ENCODE data around the gene SIAH1. TPM values are rescaled to one million over a fixed set of nuclear protein-coding genes. Genes with fewer than 3 reads are reported as not detected.

The SIAH1 gene
- total and polyA plus RNA-seq, 10 of the 15 experiments (the other 5 are each of a cell fraction or from before 2014, with no cell fraction given): 5.1 to 21.1 (median 13.9) TPM

DNA sequence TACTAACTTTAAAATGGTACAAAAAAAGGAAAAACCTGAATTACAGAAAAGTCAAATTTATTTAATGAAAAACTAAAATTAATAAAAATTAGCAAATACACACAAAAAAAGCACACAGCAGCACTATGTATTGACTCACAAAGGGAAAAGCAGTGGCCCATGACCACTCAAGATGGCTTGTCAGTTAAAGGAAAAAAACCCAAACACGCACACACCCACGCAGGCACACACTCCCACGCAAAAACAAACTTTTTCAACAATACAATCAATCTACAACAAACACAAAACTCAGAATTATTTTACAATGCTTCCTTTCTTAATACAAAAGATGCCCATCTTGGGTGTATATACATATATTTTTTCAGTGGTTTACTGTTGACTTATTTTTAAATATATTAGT is 24.2 kb downstream of the SIAH1 start:
- in situ Hi-C loops (cut with MboI) (no loop called here), intact Hi-C loops (cut with micrococcal nuclease; ENCODE audit: unreplicated experiment) (no loop called here)
- Histone ChIP-seq H3K9ac (ENCODE audit: control insufficient read depth, insufficient read depth, low read length) (no peak overlapping the region), H3K4me1 (ENCODE audit: control insufficient read depth, insufficient read depth, low read length) (peaks cover 8% of the 10 kb centered on the region; the same call in 1 of the 2 replicates), H3K27me3 (replicated peaks in 1 of 2; ENCODE audit: control insufficient read depth in 2 of 2, insufficient read depth in 2 of 2, low read length in 1 of 2) (no peaks in the 10 kb centered on the region), H3K27ac (ENCODE audit: control insufficient read depth, insufficient read depth) (peak overlapping the region; percentile 33), H3K36me3 (ENCODE audit: control insufficient read depth in 2 of 2, insufficient read depth in 2 of 2, low read length in 1 of 2) (peaks cover 3 to 10% of the 10 kb centered on the region in 2 experiments; a peak in 3 of 4 replicates), H3K79me2 (ENCODE audit: control insufficient read depth, insufficient read depth, low read length) (peaks cover 71% of the 10 kb centered on the region), H2AFZ (ENCODE audit: control insufficient read depth, low read depth, low read length) (no peak overlapping the region), H3K9me3 (replicated peaks; ENCODE audit: control insufficient read depth, insufficient read depth, low read length) (no peaks in the 10 kb centered on the region), H3K4me2 (ENCODE audit: control insufficient read depth, insufficient read depth) (no peak overlapping the region), H3K4me3 (no peak overlapping the region), H4K20me1 (ENCODE audit: control insufficient read depth, insufficient read depth) (no peaks in the 10 kb centered on the region)
- RAD21 ChIA-PET (ENCODE audit: unreplicated experiment): interaction anchor here (0.9 to 2.3 kb wide), 7 partner anchors 26 to 262 kb away, joined by 3 to 12 read pairs (median 4); no protein-coding TSS in a partner anchor
- ATAC-seq: peak; percentile 25; the same call in 2 of the 3 replicates
- DNase-seq (ENCODE audit: low read depth, low spot score): no peak
- SMC1A ChIA-PET (ENCODE audit: uncharacterized antibody, unreplicated experiment): interaction anchor here (0.7 to 2.7 kb wide), 19 partner anchors 9 to 269 kb away, joined by 3 to 10 read pairs (median 5); no protein-coding TSS in a partner anchor
- BruUV-seq (replicated peaks): no TSS peak
- POLR2A ChIA-PET: interaction anchor here (0.6 to 1.7 kb wide), 4 partner anchors 23 to 247 kb away, joined by 3 to 5 read pairs (median 4); no protein-coding TSS in a partner anchor
- 0% methylated on average over 3 of the region's 3 CpGs for WGBS (ENCODE audit: insufficient coverage, insufficient replicate concordance, low lambda C conversion rate, missing lambda C conversion rate)
- peak; percentile 68 for FAIRE-seq
- CTCF ChIA-PET: interaction anchor here (0.7 to 3.1 kb wide), 9 partner anchors 8 to 270 kb away, joined by 3 to 17 read pairs (median 4); no protein-coding TSS in a partner anchor
- TF ChIP-seq NFYB (IDR thresholded peaks at IDR 0.05; ENCODE audit: insufficient read depth, low read depth, low read length) (no peak), NFIC (IDR thresholded peaks at IDR 0.05; ENCODE audit: low read depth, low read length) (peak; percentile 69), MTA2 (IDR thresholded peaks at IDR 0.05; ENCODE audit: low read depth) (peak; percentile 66), ATF7 (IDR thresholded peaks at IDR 0.05; ENCODE audit: low read depth) (peak; percentile 85), TCF3 (IDR thresholded peaks at IDR 0.05; ENCODE audit: borderline replicate concordance, insufficient read depth, low read depth, low read length) (peak; percentile 34; the same call in 1 of the 2 replicates), YY1 (IDR thresholded peaks at IDR 0.05; ENCODE audit: low read depth, low read length) (peak; percentile 74), MTA3 (IDR thresholded peaks at IDR 0.05; ENCODE audit: borderline replicate concordance, low read length) (peak; percentile 50; the same call in 1 of the 2 replicates), NR2C2 (IDR thresholded peaks at IDR 0.05; ENCODE audit: borderline replicate concordance, control insufficient read depth, insufficient read length, low read depth) (no peak), JUNB (IDR thresholded peaks at IDR 0.05) (peak; percentile 58; the same call in 1 of the 2 replicates), BHLHE40 (IDR thresholded peaks at IDR 0.05; ENCODE audit: borderline replicate concordance in 1 of 2, low read depth in 2 of 2, low read length in 1 of 2) (no peak), DPF2 (IDR thresholded peaks at IDR 0.05) (0 out of 2 replicates have a peak, but pooled peaks have one; percentile 60), EGR1 (IDR thresholded peaks at IDR 0.05; ENCODE audit: borderline replicate concordance in 1 of 2, low read depth in 2 of 2, low read length in 2 of 2) (peak in 1 of 2 experiments; percentile 98; a peak in 2 of 3 replicates), RUNX3 (IDR thresholded peaks at IDR 0.05; ENCODE audit: low read length) (peak; percentile 66), CREM (IDR thresholded peaks at IDR 0.05; ENCODE audit: low read depth) (peak; percentile 59; the same call in 1 of the 2 replicates), PML (IDR thresholded peaks at IDR 0.05; ENCODE audit: low read length) (0 out of 2 replicates have a peak, but pooled peaks have one; percentile 48), EP300 (IDR thresholded peaks at IDR 0.05; ENCODE audit: borderline replicate concordance in 1 of 2, control insufficient read depth in 1 of 2, low read depth in 2 of 2, low read length in 2 of 2) (peak; percentile 61 to 69; a peak in 2 of 4 replicates), ZNF384 (IDR thresholded peaks at IDR 0.05; ENCODE audit: borderline replicate concordance, low read depth, low read length) (peak; percentile 65), IRF4 (IDR thresholded peaks at IDR 0.05; ENCODE audit: low read depth, low read length) (peak; percentile 61), PAX5 (IDR thresholded peaks at IDR 0.05; ENCODE audit: borderline replicate concordance, low read depth, low read length) (peak; percentile 95)
- TF ChIP-seq, protein P1, sequence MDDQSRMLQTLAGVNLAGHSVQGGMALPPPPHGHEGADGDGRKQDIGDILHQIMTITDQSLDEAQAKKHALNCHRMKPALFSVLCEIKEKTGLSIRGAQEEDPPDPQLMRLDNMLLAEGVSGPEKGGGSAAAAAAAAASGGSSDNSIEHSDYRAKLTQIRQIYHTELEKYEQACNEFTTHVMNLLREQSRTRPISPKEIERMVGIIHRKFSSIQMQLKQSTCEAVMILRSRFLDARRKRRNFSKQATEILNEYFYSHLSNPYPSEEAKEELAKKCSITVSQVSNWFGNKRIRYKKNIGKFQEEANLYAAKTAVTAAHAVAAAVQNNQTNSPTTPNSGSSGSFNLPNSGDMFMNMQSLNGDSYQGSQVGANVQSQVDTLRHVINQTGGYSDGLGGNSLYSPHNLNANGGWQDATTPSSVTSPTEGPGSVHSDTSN (IDR thresholded peaks at IDR 0.05; ENCODE audit: insufficient replicate concordance, low read depth, low read length): peak; percentile 50
- TF ChIP-seq, protein P2, sequence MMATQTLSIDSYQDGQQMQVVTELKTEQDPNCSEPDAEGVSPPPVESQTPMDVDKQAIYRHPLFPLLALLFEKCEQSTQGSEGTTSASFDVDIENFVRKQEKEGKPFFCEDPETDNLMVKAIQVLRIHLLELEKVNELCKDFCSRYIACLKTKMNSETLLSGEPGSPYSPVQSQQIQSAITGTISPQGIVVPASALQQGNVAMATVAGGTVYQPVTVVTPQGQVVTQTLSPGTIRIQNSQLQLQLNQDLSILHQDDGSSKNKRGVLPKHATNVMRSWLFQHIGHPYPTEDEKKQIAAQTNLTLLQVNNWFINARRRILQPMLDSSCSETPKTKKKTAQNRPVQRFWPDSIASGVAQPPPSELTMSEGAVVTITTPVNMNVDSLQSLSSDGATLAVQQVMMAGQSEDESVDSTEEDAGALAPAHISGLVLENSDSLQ (IDR thresholded peaks at IDR 0.05): peak; percentile 80

Data from GM12878 (cell line).